GM11168 (cell line): Measurements from ENCODE around the gene CFD.
"Not testable (repeated sequence)": the region's sequence is repeated elsewhere in the genome, so short reads cannot be mapped to it uniquely, and the experiment has no call there.

Source experiments
- in situ Hi-C: fragments of 300-500 bp; cut with MboI; formaldehyde crosslinking; loops from one replicate; pipeline ENCODE4 v1.12.0; 2022; ENCODE audit warnings: low sequenced_read_pairs; ENCODE audit not compliant: unreplicated experiment

CFD gene

GRCh38 chr19:858868-859843, at the start of gene CFD:
TSS of gene CFD (plus strand) at chr19:859664. CDS start at chr19:859690, 26 bp downstream.
- in situ Hi-C loops: loop anchor here (5.0 kb wide), 1 partner anchor 63 kb away; no protein-coding TSS in a partner anchor

GRCh38 chr19:810077-810855, 49.2 kb upstream of the CFD start:
- in situ Hi-C loops: no loop called here

DNA sequence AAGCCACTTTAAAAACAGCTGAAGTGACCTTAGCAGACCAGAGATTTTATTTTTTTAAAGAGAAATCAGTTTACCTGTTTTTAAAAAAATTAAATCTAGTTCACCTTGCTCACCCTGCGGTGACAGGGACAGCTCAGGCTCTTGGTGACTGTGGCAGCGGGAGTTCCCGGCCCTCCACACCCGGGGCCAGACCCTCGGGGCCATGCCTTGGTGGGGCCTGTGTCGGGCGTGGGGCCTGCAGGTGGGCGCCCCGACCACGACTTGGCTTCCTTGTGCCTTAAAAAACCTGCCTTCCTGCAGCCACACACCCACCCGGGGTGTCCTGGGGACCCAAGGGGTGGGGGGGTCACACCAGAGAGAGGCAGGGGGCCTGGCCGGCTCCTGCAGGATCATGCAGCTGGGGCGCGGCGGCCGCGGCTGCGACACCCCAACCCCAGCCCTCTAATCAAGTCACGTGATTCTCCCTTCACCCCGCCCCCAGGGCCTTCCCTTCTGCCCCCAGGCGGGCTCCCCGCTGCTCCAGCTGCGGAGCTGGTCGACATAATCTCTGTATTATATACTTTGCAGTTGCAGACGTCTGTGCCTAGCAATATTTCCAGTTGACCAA, 48.5 kb upstream of the CFD start:
- in situ Hi-C loops: no loop called here

GRCh38 chr19:811506-812048, 47.9 kb upstream of the CFD start:
- in situ Hi-C loops: no loop called here

DNA sequence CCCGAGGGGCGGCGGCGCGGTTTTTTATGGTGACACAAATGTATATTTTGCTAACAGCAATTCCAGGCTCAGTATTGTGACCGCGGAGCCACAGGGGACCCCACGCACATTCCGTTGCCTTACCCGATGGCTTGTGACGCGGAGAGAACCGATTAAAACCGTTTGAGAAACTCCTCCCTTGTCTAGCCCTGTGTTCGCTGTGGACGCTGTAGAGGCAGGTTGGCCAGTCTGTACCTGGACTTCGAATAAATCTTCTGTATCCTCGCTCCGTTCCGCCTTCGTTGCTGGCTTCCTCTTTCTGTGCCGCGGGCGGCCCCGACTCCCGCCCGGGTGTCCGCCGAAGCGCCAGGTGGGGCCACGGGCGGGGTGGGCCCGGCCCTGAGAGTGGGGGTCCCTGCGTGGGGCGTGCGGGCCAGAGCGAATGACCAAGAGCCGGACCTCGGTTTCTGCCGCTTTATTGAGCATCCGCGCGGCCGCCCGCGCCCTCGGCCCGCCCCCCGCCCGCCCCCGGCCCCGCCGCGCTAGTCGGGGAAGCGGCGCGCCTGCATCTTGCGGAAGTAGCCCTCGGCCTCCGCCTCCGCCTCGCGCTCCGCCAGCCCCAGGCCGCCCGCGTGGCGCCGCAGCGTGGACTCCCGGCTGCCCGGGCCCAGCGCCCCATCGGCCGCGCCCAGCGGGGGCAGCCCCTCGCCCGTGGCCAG, 47.3 kb upstream of the CFD start:
- in situ Hi-C loops: no loop called here

- in situ Hi-C loops: no loop called here
Observed at GRCh38 chr19:812747-813218, 46.7 kb upstream of the CFD start.

- in situ Hi-C loops: no loop called here
Observed at GRCh38 chr19:813219-814151, 46.0 kb upstream of the CFD start.

GRCh38 chr19:814152-815078, 45.0 kb upstream of the CFD start:
- in situ Hi-C loops: no loop called here

DNA sequence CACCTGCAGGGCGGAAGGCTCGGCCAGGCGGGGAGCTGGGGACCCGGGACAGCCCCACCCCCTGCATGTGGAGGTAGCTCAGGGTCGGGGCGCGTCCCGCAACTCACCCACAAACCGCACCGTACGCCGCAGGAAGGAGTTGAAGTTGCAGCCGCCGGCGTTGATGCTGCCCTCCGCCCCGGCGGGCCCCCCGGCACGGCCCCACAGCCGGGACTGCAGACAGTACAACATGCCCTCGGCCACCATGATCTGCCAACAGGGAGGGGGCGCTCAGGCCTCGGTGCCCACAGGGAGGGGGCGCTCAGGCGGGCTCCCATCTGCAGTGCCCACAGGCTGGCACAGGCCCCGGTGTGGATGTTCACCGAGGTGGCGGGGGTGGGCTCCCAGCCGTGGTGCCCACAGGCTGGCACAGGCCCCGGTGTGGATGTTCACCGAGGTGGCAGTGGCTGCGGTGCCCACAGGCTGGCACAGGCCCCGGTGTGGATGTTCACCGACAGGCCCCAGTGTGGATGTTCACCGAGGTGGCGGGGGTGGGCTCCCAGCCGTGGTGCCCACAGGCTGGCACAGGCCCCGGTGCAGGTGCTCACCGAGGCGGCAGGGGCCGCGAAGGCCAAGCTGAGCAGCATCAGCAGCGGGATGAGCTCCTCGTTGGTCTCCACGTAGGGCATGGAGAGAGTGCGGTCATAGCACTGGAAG, 44.2 kb upstream of the CFD start:
- in situ Hi-C loops: no loop called here

- in situ Hi-C loops: no loop called here
Observed at GRCh38 chr19:815775-816499, 43.5 kb upstream of the CFD start.

GRCh38 chr19:816500-816857, 43.0 kb upstream of the CFD start:
- in situ Hi-C loops: no loop called here

DNA sequence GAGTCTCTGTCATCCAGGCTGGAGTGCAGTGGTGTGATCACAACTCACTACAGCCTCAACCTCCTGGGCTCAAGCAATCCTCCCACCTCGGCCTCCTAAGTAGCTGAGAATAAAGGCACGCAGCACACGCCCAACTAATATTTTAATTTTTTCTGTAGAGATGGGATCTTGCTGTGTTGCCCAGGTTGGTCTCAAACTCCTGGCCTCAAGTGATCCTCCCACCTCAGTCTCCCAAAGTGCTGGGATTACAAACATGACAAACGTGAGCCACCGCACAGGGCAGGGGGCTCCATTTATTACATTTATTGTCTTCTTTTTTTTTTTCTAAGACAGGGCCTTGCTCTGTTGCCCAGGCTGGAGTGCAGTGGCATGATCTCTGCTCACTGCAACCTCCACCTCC, 39.3 kb upstream of the CFD start:
- in situ Hi-C loops: not testable (repeated sequence)

DNA sequence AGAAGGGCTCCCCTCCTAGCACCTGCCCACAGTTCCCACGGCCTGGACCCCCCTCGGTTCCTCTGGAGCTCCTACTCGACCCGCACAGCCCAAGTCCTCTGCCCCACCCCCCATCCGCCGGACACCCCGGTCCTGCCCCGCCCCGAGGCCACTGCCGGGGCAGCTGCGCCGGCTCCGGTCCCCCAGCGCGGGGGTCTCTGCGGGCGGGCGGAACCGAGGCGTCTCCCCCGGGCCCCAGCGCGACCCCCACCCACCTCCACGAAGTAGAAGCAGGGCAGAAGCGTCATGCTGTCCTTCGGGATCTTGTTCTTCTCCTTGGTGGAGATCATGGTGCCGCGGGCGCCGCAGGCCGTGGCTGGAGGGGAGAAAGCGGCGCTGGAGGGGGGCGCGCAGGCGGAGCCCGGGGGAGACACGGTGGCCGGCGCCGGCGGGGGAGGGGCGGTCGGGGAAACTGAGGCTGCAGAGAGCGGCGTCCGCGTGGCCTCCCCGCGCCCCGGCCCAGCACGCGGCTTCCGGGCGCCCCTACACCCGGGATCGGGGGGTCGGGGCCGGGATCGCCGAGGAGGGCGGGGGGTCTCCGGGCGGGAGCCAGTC, 38.1 kb upstream of the CFD start:
- in situ Hi-C loops: no loop called here

GRCh38 chr19:821825-822503, 37.5 kb upstream of the CFD start, which contains the start of gene PLPPR3:
TSS of gene PLPPR3 (minus strand) at chr19:821955. CDS start at chr19:821559, 396 bp downstream.
- in situ Hi-C loops: no loop called here

DNA sequence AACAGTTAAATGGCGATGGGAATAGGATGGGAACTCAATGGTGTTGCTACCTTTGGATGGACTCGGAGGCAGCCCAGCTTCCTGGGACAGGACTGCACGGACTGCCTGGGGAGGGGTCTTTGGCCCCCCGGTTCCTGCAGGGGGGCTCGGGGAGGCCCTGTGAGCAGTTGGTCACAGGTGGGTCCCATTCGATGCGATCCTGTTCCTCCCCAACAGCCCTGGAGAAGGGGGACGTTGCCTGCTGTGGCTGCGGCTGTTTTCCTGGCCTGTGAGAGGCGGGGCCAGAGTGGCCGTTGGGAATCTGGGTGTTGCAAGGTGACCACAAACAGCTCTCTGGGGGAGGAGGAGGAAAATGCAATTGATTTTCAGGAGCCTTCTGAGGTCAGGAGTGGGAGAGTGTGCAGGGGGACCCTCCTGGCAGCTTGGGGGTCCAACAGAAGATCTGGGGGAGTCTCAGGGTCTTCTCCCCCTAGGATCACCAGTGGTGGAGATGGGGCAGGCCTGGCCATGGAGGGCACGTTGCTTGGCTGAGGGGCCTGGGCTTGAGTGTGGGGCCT, 35.8 kb upstream of the CFD start:
- in situ Hi-C loops: no loop called here
